GM21447 (cell line): ENCODE data around the gene C7orf57.
"Not testable (repeated sequence)": the region's sequence is repeated elsewhere in the genome, so short reads cannot be mapped to it uniquely, and the experiment has no call there.

Experiments used
- ATAC-seq: cut with Tn5 transposase; IDR thresholded peaks from one replicate; pipeline ENCODE4 v1.9.1; 2021; ENCODE audit not compliant: unreplicated experiment

The C7orf57 gene

GRCh38 chr7:48035301-48035966, at the start of gene C7orf57:
C7orf57 (plus strand) TSS chr7:48035543; CDS start chr7:48036309, 766 bp downstream.
- peak; percentile 99 for ATAC-seq

- no peak for ATAC-seq
These were observed 46.6 kb upstream of the C7orf57 start for GRCh38 chr7:47988496-47989386.

- not testable (repeated sequence) for ATAC-seq
These were observed 45.5 kb upstream of the C7orf57 start for GRCh38 chr7:47989607-47990400.

- ATAC-seq, result no peak
These were observed 44.8 kb upstream of the C7orf57 start for GRCh38 chr7:47990592-47990991.

- ATAC-seq, result no peak
These were observed 44.1 kb upstream of the C7orf57 start for GRCh38 chr7:47991270-47991669.

GRCh38 chr7:47991741-47992311, 43.5 kb upstream of the C7orf57 start:
- ATAC-seq, result peak; percentile 99

- ATAC-seq, result no peak
These were observed 42.9 kb upstream of the C7orf57 start for GRCh38 chr7:47992446-47992845.

GRCh38 chr7:47999413-47999812, 35.9 kb upstream of the C7orf57 start:
- ATAC-seq, result no peak

GRCh38 chr7:48000164-48000563, 35.2 kb upstream of the C7orf57 start:
- ATAC-seq, result not testable (repeated sequence)

GRCh38 chr7:48004032-48004431, 31.3 kb upstream of the C7orf57 start:
- no peak for ATAC-seq

- ATAC-seq, result peak; percentile 65
These were observed 30.7 kb upstream of the C7orf57 start for GRCh38 chr7:48004638-48005037.

GRCh38 chr7:48006866-48007265, 28.5 kb upstream of the C7orf57 start:
- ATAC-seq, result no peak

- no peak for ATAC-seq
These were observed 26.1 kb upstream of the C7orf57 start for GRCh38 chr7:48009257-48009656.

- ATAC-seq, result no peak
These were observed 25.4 kb upstream of the C7orf57 start for GRCh38 chr7:48009954-48010353.

- no peak for ATAC-seq
These were observed 24.0 kb upstream of the C7orf57 start for GRCh38 chr7:48011323-48011722.

- no peak for ATAC-seq
These were observed 23.4 kb upstream of the C7orf57 start for GRCh38 chr7:48011951-48012350.

- ATAC-seq, result no peak
These were observed 18.7 kb upstream of the C7orf57 start for GRCh38 chr7:48016641-48017040.

GRCh38 chr7:48017674-48018073, 17.7 kb upstream of the C7orf57 start:
- no peak for ATAC-seq

GRCh38 chr7:48025624-48026023, 9.7 kb upstream of the C7orf57 start:
- no peak for ATAC-seq

GRCh38 chr7:48028938-48029337, 6.4 kb upstream of the C7orf57 start, which contains the start of gene SUN3:
SUN3 (minus strand) TSS chr7:48029107; CDS start chr7:48028938, 169 bp downstream.
- ATAC-seq, result no peak

- no peak for ATAC-seq
These were observed 4.2 kb upstream of the C7orf57 start for GRCh38 chr7:48031111-48031510.
